Astrocyte (in vitro differentiated cells and primary cell): ENCODE measurements around the gene NDRG4.

ENCODE experiments used
- EZH2 ChIP-seq: IDR thresholded peaks from 2 replicates; pipeline ENCODE4 v1.6.1; 2012; ENCODE audit warnings: mild to moderate bottlenecking, low read length, inconsistent platforms; ENCODE audit not compliant: insufficient read depth
- TF ChIP-seq, protein P1 (sequence below): IDR thresholded peaks from 2 replicates; pipeline ENCODE4 v1.5.1; 2011; ENCODE audit warnings: low read depth, mild to moderate bottlenecking, inconsistent platforms, low read length, moderate library complexity; ENCODE audit not compliant: insufficient read depth

GRCh38 chr16:58459344-58460218 lies 40.4 kb upstream of the NDRG4 start:
- TF ChIP-seq, protein P1, sequence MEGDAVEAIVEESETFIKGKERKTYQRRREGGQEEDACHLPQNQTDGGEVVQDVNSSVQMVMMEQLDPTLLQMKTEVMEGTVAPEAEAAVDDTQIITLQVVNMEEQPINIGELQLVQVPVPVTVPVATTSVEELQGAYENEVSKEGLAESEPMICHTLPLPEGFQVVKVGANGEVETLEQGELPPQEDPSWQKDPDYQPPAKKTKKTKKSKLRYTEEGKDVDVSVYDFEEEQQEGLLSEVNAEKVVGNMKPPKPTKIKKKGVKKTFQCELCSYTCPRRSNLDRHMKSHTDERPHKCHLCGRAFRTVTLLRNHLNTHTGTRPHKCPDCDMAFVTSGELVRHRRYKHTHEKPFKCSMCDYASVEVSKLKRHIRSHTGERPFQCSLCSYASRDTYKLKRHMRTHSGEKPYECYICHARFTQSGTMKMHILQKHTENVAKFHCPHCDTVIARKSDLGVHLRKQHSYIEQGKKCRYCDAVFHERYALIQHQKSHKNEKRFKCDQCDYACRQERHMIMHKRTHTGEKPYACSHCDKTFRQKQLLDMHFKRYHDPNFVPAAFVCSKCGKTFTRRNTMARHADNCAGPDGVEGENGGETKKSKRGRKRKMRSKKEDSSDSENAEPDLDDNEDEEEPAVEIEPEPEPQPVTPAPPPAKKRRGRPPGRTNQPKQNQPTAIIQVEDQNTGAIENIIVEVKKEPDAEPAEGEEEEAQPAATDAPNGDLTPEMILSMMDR: no peak
- TF ChIP-seq EZH2: no peak
